ENCODE data around the gene ARID1B. TPM values are rescaled to one million over a fixed set of nuclear protein-coding genes. Genes with fewer than 3 reads are reported as not detected.

ARID1B gene
- polyA plus RNA-seq, 1 experiment = 17.0 TPM

DNA sequence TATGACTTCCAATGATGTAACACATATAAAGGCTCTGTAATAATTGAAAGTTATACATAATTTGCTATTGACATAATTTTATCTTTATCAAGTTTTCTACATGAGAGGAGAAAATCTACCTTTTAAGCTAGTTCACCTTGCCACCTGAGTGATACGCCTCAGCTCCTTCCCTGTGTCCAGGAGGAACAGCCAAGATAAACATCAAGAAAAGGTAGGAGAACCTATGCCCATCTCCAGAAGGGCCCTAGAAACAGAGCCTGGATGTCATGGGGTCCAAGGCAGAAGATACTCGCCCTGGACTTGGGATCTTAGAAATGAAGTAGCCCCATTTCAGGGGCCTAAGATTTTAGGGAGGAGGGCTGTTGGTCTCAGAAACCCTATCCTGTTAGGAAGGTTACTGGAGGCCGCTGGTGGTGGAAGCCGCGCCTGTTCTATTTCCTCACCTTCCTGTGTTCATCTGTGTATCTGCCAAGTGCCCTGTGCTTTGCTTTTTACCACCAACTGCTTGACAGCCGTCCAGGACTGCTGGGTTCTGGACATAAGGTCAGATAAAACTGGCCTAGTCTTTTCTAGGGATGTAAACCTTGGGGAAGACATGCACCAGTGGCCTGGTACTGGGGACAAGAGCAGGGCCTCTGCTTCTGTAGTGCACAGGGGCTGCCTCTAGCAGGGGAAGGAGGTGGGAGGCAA, 178.5 kb downstream of the ARID1B start:
- Histone ChIP-seq H3K36me3 (ENCODE audit: control insufficient read depth, insufficient read depth, low read length) (no peaks in the 10 kb centered on the region), H3K27me3 (ENCODE audit: control insufficient read depth, insufficient read depth, low read length) (no peaks in the 10 kb centered on the region), H3K4me3 (ENCODE audit: low read depth, low read length) (no peak overlapping the region)
- ChIA-PET CTCF (no interaction called here), POLR2A (interaction anchor here (0.7 kb wide), 1 partner anchor 128 kb away, joined by 4 read pairs; no protein-coding TSS in a partner anchor)
- DNase-seq (ENCODE audit: low read depth) = no peak
- TF ChIP-seq, protein P1, sequence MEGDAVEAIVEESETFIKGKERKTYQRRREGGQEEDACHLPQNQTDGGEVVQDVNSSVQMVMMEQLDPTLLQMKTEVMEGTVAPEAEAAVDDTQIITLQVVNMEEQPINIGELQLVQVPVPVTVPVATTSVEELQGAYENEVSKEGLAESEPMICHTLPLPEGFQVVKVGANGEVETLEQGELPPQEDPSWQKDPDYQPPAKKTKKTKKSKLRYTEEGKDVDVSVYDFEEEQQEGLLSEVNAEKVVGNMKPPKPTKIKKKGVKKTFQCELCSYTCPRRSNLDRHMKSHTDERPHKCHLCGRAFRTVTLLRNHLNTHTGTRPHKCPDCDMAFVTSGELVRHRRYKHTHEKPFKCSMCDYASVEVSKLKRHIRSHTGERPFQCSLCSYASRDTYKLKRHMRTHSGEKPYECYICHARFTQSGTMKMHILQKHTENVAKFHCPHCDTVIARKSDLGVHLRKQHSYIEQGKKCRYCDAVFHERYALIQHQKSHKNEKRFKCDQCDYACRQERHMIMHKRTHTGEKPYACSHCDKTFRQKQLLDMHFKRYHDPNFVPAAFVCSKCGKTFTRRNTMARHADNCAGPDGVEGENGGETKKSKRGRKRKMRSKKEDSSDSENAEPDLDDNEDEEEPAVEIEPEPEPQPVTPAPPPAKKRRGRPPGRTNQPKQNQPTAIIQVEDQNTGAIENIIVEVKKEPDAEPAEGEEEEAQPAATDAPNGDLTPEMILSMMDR (IDR thresholded peaks at IDR 0.05; ENCODE audit: insufficient read depth, low read depth, low read length) = no peak

GRCh38 chr6:156956286-156956685, 179.1 kb downstream of the ARID1B start:
- Histone ChIP-seq H3K4me3 (ENCODE audit: low read depth, low read length) (no peak overlapping the region), H3K36me3 (ENCODE audit: control insufficient read depth, insufficient read depth, low read length) (no peaks in the 10 kb centered on the region), H3K27me3 (ENCODE audit: control insufficient read depth, insufficient read depth, low read length) (no peaks in the 10 kb centered on the region)
- CTCF ChIA-PET = no interaction called here
- DNase-seq (ENCODE audit: low read depth) = no peak
- POLR2A ChIA-PET = interaction anchor here (0.7 kb wide), 1 partner anchor 127 kb away, joined by 4 read pairs; no protein-coding TSS in a partner anchor
- TF ChIP-seq, protein P1 (IDR thresholded peaks at IDR 0.05; ENCODE audit: insufficient read depth, low read depth, low read length) = no peak

DNA sequence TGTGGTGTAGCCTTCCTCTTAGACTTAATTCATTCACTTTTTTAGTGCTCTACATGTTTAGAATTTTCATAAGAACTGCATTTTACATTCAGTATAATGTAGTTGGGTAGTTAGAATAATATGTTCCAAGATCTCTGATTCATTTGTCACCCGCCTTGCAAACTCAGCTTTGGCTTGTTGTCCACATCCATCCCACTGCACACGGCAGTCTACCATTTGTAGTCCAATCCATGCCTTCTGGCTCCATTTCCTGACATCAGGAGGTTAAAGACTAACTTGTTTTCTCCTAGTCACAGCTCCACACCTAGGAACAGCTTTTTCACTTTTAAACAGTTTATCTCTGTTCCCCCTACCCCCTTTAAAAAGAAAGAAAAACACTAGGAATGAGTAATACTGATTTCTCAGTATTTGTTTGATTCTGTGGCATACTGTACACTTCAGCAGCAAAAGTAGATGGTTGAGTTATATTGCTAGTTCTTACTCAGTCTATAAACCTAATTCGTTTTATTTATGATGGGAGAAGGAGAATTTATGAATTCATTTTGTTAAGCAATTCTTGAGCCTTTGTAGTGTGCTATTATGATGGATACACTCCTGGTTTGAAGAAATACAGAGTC, 180.9 kb downstream of the ARID1B start:
- no peaks in the 10 kb centered on the region for H3K27me3 ChIP-seq (ENCODE audit: control insufficient read depth, insufficient read depth, low read length)
- H3K4me3 ChIP-seq (ENCODE audit: low read depth, low read length) = no peak overlapping the region
- TF ChIP-seq, protein P1 (IDR thresholded peaks at IDR 0.05; ENCODE audit: insufficient read depth, low read depth, low read length) = no peak
- no peaks in the 10 kb centered on the region for H3K36me3 ChIP-seq (ENCODE audit: control insufficient read depth, insufficient read depth, low read length)
- DNase-seq (ENCODE audit: low read depth) = no peak
- ChIA-PET CTCF (no interaction called here), POLR2A (no interaction called here)

- ChIA-PET CTCF (no interaction called here), POLR2A (no interaction called here)
- no peak for DNase-seq (ENCODE audit: low read depth)
These were observed 183.3 kb downstream of the ARID1B start for GRCh38 chr6:156960525-156960924.

GRCh38 chr6:156961282-156961892, 184.2 kb downstream of the ARID1B start:
- CTCF ChIA-PET = no interaction called here
- H3K27me3 ChIP-seq (ENCODE audit: control insufficient read depth, insufficient read depth, low read length) = no peaks in the 10 kb centered on the region
- TF ChIP-seq, protein P1 (IDR thresholded peaks at IDR 0.05; ENCODE audit: insufficient read depth, low read depth, low read length) = no peak
- POLR2A ChIA-PET = no interaction called here
- no peak overlapping the region for H3K4me3 ChIP-seq (ENCODE audit: low read depth, low read length)
- DNase-seq (ENCODE audit: low read depth) = no peak
- no peaks in the 10 kb centered on the region for H3K36me3 ChIP-seq (ENCODE audit: control insufficient read depth, insufficient read depth, low read length)

More at GRCh38 chr6:156960525-156960924, 183.3 kb downstream of the ARID1B start:
- H3K27me3 ChIP-seq (ENCODE audit: control insufficient read depth, insufficient read depth, low read length) = no peaks in the 10 kb centered on the region
- H3K4me3 ChIP-seq (ENCODE audit: low read depth, low read length) = no peak overlapping the region
- TF ChIP-seq, protein P1 (IDR thresholded peaks at IDR 0.05; ENCODE audit: insufficient read depth, low read depth, low read length) = no peak
- no peaks in the 10 kb centered on the region for H3K36me3 ChIP-seq (ENCODE audit: control insufficient read depth, insufficient read depth, low read length)

Measured in BJ (cell line).